Measurements from ENCODE around the gene MCM9. TPM values are rescaled to one million over a fixed set of nuclear protein-coding genes. Genes with fewer than 3 reads are reported as not detected.

The MCM9 gene
- total RNA-seq, 1 donor from 2014 or later = 37.0 TPM

- TF ChIP-seq CTCF (IDR thresholded peaks at IDR 0.05) = no peak
- H3K9me3 Mint-ChIP-seq = no peaks in the 10 kb centered on the region
- peaks cover 8% of the 10 kb centered on the region for H3K36me3 Mint-ChIP-seq (ENCODE audit: low read depth)
- DNase-seq (no peak), ATAC-seq (ENCODE audit: low read depth) (no peak)
- ChIA-PET POLR2A (interaction anchor here (0.6 kb wide), 1 partner anchor 240 kb away, joined by 3 read pairs; no protein-coding TSS in a partner anchor), CTCF (interaction anchor here (1.0 kb wide), 1 partner anchor 87 kb away, joined by 4 read pairs; no protein-coding TSS in a partner anchor)
- no peak overlapping the region for H3K4me3 Mint-ChIP-seq
- intact Hi-C loops (cut with micrococcal nuclease) = no loop called here
- H3K27ac Mint-ChIP-seq = no peak overlapping the region
- no peaks in the 10 kb centered on the region for H3K27me3 Mint-ChIP-seq
- peaks cover 75% of the 10 kb centered on the region for H3K4me1 Mint-ChIP-seq
Measured at GRCh38 chr6:118889163-118889562, 45.8 kb downstream of the MCM9 start.

DNA sequence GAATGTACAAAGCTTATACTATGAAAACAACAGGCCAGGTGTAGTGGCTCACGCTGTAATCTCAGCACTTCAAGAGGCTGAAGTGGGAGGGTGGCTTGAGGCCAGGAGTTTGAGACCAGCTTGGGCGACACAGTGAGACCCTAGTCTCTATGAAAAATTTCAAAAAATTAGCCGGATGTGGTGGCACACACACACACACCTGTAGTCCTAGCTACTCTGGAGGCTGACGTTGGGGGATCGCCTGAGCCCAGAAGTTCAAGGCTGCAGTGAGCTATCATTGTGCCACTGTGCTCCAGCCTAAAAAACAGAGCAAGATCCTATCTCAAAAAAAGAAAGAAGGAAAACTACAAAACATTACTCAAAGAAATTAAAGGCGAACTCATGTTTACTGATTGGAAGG, 48.3 kb downstream of the MCM9 start:
- Mint-ChIP-seq H3K9me3 (no peaks in the 10 kb centered on the region), H3K36me3 (ENCODE audit: low read depth) (no peaks in the 10 kb centered on the region), H3K27me3 (no peaks in the 10 kb centered on the region), H3K4me3 (no peak overlapping the region), H3K4me1 (peaks cover 75% of the 10 kb centered on the region), H3K27ac (no peak overlapping the region)
- intact Hi-C loops (cut with micrococcal nuclease) = no loop called here
- no peak for ATAC-seq (ENCODE audit: low read depth)
- no peak for TF ChIP-seq CTCF (IDR thresholded peaks at IDR 0.05)
- ChIA-PET POLR2A (no interaction called here), CTCF (no interaction called here)
- no peak for DNase-seq

DNA sequence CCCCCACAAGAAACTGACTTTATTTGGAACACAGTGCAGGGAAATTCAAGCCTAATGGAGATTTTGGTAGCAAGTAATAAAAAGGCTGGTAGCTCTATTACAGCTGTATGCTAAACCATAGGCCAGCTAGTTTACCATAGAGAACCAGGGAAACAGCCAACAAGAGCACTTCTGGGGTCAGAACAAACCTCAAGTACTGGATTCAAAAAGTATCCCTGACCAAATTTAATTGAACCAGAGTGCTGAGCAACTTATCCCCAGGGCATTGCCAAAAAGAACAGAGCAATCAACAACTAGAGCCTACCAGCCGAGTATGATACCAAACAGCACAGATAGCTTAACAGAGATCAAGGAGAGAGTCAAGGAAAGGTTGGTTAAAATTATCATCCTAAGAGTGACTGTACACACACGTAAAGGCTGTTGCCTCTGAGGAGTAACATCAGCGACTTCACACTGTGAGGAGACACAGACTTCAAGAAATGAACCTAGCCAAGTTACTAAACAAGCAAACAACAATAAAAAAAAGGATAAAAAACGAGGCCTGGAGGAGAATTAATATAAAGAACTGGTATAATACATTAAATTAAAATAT, 52.5 kb downstream of the MCM9 start:
- DNase-seq = no peak
- Mint-ChIP-seq H3K27me3 (no peaks in the 10 kb centered on the region), H3K9me3 (no peaks in the 10 kb centered on the region), H3K36me3 (ENCODE audit: low read depth) (peaks cover 4% of the 10 kb centered on the region), H3K4me3 (no peak overlapping the region), H3K4me1 (peaks cover 73% of the 10 kb centered on the region), H3K27ac (peak overlapping the region; percentile 20)
- no peak for ATAC-seq (ENCODE audit: low read depth)
- POLR2A ChIA-PET = interaction anchor here (1.3 to 3.4 kb wide), 2 partner anchors 9 to 12 kb away, joined by 5 to 36 read pairs; partner anchors contain the start of gene ASF1A
- CTCF ChIA-PET = interaction anchor here (1.0 to 2.0 kb wide), 2 partner anchors 12 to 17 kb away, joined by 3 to 4 read pairs; no protein-coding TSS in a partner anchor
- intact Hi-C loops (cut with micrococcal nuclease) = no loop called here
- no peak for TF ChIP-seq CTCF (IDR thresholded peaks at IDR 0.05)

DNA sequence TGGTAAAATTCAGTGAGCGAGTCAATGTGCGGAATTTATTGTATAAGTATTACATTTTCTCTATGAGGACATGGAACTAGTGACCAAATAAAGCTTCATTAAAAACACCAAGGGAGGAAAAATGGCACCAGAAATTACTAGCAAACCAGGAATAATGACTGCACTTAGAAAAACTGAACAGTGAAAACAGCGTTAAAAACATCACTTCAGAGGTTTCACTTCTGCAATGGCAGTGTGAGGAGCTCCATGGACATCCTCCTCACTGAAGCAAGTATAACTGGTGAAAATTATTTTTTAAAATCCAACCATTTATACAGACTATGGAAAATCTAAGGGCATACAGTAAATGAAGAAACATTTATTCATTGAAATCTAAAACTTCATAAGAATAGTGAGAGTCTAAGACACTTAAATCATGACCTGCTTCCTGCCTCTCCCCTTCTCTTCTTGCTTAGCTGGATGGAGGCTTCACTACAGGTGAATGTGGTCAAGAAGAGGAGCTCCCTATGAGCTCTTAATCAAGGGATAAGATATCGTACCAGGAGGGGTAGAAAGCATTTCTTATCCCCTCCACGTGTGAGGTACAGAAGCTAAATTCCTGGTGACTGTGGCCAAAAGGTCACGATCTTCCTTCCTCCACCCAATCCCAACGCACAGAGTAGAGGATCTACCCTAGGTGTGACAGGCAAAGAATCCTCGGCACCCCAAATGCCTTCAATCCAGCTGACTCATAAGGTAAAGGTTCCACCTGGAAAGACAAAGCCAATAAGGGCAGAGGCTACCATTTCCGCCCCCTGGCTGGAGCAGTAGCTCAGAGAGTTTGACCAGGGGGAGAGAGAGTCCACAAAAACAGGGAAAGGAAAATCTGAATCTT, 53.3 kb downstream of the MCM9 start:
- intact Hi-C loops (cut with micrococcal nuclease) = loop anchor here (1.0 kb wide), 1 partner anchor 10 kb away; no protein-coding TSS in a partner anchor
- H3K27ac Mint-ChIP-seq = peak overlapping the region; percentile 72
- ChIA-PET CTCF (interaction anchor here (1.0 to 2.0 kb wide), 2 partner anchors 13 to 16 kb away, joined by 3 to 4 read pairs; no protein-coding TSS in a partner anchor), POLR2A (interaction anchor here (1.3 to 3.4 kb wide), 2 partner anchors 9 to 12 kb away, joined by 5 to 36 read pairs; partner anchors contain the start of gene ASF1A)
- TF ChIP-seq CTCF (IDR thresholded peaks at IDR 0.05) = no peak
- no peaks in the 10 kb centered on the region for H3K27me3 Mint-ChIP-seq
- DNase-seq = no peak
- H3K4me3 Mint-ChIP-seq = peak overlapping the region; percentile 63
- peaks cover 4% of the 10 kb centered on the region for H3K36me3 Mint-ChIP-seq (ENCODE audit: low read depth)
- ATAC-seq (ENCODE audit: low read depth) = peak; percentile 58
- H3K4me1 Mint-ChIP-seq = peaks cover 66% of the 10 kb centered on the region
- H3K9me3 Mint-ChIP-seq = no peaks in the 10 kb centered on the region

- ATAC-seq (ENCODE audit: low read depth) (no peak), DNase-seq (no peak)
- Mint-ChIP-seq H3K4me3 (no peak overlapping the region), H3K27me3 (no peaks in the 10 kb centered on the region), H3K9me3 (no peaks in the 10 kb centered on the region), H3K4me1 (peaks cover 46% of the 10 kb centered on the region), H3K27ac (no peak overlapping the region), H3K36me3 (ENCODE audit: low read depth) (peaks cover 15% of the 10 kb centered on the region)
- intact Hi-C loops (cut with micrococcal nuclease) = loop anchor here (2.0 kb wide), 1 partner anchor 13 kb away; no protein-coding TSS in a partner anchor
- TF ChIP-seq CTCF (IDR thresholded peaks at IDR 0.05) = no peak
- ChIA-PET POLR2A (no interaction called here), CTCF (interaction anchor here (1.1 kb wide), 1 partner anchor 75 kb away, joined by 3 read pairs; no protein-coding TSS in a partner anchor)
Measured at GRCh38 chr6:118877806-118878205, 57.2 kb downstream of the MCM9 start.
